Panc1 (cell line): Measurements from ENCODE around the gene ZCCHC7. TPM values are rescaled to one million over a fixed set of nuclear protein-coding genes. Genes with fewer than 3 reads are reported as not detected.

Experiments used
- ATAC-seq: fragments of 200-7000 bp; cut with Tn5 transposase; 2 replicates; pipeline ENCODE4 v1.9.1; 2020; ENCODE audit warnings: mild to moderate bottlenecking, moderate library complexity
- BruUV-seq: library from RNA; stranded (reverse); fragments of 400-500 nt; replicated peaks from 2 replicates; lab custom pipeline; 2021; lab: Mats Ljungman, UMichigan
- CTCF ChIA-PET: fragments of 300-600 bp; sonication (Branson Sonifier 250); formaldehyde crosslinking; loops from one replicate; lab custom pipeline; 2022; ENCODE audit warnings: antibody characterized with exemption; lab: Charles Lee
- POLR2A ChIA-PET: fragments of 300-600 bp; sonication (Branson Sonifier 250); formaldehyde crosslinking; loops from one replicate; lab custom pipeline; 2022; ENCODE audit warnings: antibody characterized with exemption; lab: Charles Lee
- DNase-seq: peaks from one replicate; pipeline ENCODE4 v3.0.0-alpha.2; 2010; ENCODE audit warnings: low read depth, low spot score
- H3K27ac ChIP-seq: 2 replicates; pipeline ENCODE4 v1.5.1; 2011; ENCODE audit warnings: mild to moderate bottlenecking, low read length, inconsistent platforms
- H3K27me3 ChIP-seq: fragments of 200-500 bp; sonication (Bioruptor generic); 2 replicates; pipeline ENCODE4 v1.6.0; 2014; ENCODE audit warnings: low read length, inconsistent platforms; ENCODE audit not compliant: control insufficient read depth, insufficient read depth
- H3K36me3 ChIP-seq: fragments of 200-500 bp; sonication (Bioruptor generic); 2 replicates; pipeline ENCODE4 v1.5.1; 2014; ENCODE audit warnings: inconsistent platforms, mild to moderate bottlenecking, low read length, moderate library complexity; ENCODE audit not compliant: control insufficient read depth, insufficient read depth
- H3K4me1 ChIP-seq: 2 replicates; pipeline ENCODE4 v1.5.1; 2011; ENCODE audit warnings: inconsistent platforms, mild to moderate bottlenecking, low read length, moderate library complexity; ENCODE audit not compliant: control insufficient read depth, insufficient read depth
- H3K4me3 ChIP-seq, 2 experiments: 2 replicates each; pipeline ENCODE4 v1.5.1; 2011 to 2012; ENCODE audit warnings: low read depth in 2 of 2, low read length in 2 of 2, mild to moderate bottlenecking in 2 of 2, inconsistent platforms in 1 of 2, moderate library complexity in 1 of 2
- H3K9me3 ChIP-seq: fragments of 200-500 bp; sonication (Bioruptor generic); 2 replicates; pipeline ENCODE4 v1.5.1; 2014; ENCODE audit warnings: low read depth, mild to moderate bottlenecking, inconsistent platforms, low read length, moderate library complexity; ENCODE audit not compliant: control insufficient read depth, insufficient read depth
- CTCF ChIP-seq: fragments of 450-650 bp; IDR thresholded peaks from 2 replicates; pipeline ENCODE4 v1.5.1; 2017; ENCODE audit warnings: mild to moderate bottlenecking
- POLR2AphosphoS5 ChIP-seq: IDR thresholded peaks from 2 replicates; pipeline ENCODE4 v1.6.1; 2012; ENCODE audit warnings: mild to moderate bottlenecking, low read depth, low read length, moderate library complexity
- REST ChIP-seq, 2 experiments: IDR thresholded peaks; 2 replicates each; pipeline ENCODE4 v1.6.1; 2011 to 2012; ENCODE audit warnings: low read depth in 2 of 2, control low read depth in 1 of 2, low read length in 1 of 2, mild to moderate bottlenecking in 1 of 2, moderate library complexity in 1 of 2; ENCODE audit not compliant: insufficient read depth in 1 of 2
- SIN3A ChIP-seq: IDR thresholded peaks from 2 replicates; pipeline ENCODE4 v1.6.1; 2012; ENCODE audit warnings: low read depth, mild to moderate bottlenecking, low read length, moderate library complexity, borderline replicate concordance; ENCODE audit not compliant: insufficient read depth
- TCF7L2 ChIP-seq: IDR thresholded peaks from 2 replicates; pipeline ENCODE4 v1.6.1; 2011; ENCODE audit warnings: mild to moderate bottlenecking, low read depth, low read length, inconsistent platforms
- in situ Hi-C: cut with HindIII; loops from 2 replicates; pipeline ENCODE4 v1.10.0; 2016; ENCODE audit warnings: low sequenced_read_pairs, low pct_unique_long_range_greater_than_20kb
- intact Hi-C: fragments of 100-400 bp; cut with micrococcal nuclease; formaldehyde crosslinking; loops from one replicate; pipeline ENCODE4 v1.10.0; 2022; ENCODE audit not compliant: unreplicated experiment
- total RNA-seq: library from RNA; stranded (reverse); gene quantifications from one replicate; pipeline ENCODE4 v1.2.1, GENCODE V29; 2021; ENCODE audit not compliant: unreplicated experiment

ZCCHC7 gene
- total RNA-seq, 1 experiment from 2014 or later, result 43.7 TPM

- CTCF ChIA-PET, result no interaction called here
- POLR2A ChIA-PET, result interaction anchor here (0.5 kb wide), 1 partner anchor 450 kb away, joined by 4 read pairs; no protein-coding TSS in a partner anchor
- ATAC-seq (no peak), DNase-seq (no peak)
- TF ChIP-seq CTCF (no peak), REST (IDR thresholded peaks at IDR 0.05; ENCODE audit: insufficient read depth in 1 of 2, low read depth in 2 of 2, low read length in 1 of 2) (no peak), TCF7L2 (no peak), POLR2AphosphoS5 (no peak)
- no peak overlapping the region for H3K27ac ChIP-seq
- H3K36me3 ChIP-seq, result no peaks in the 10 kb centered on the region
- BruUV-seq, result no TSS peak
- H3K9me3 ChIP-seq, result no peaks in the 10 kb centered on the region
- intact Hi-C loops, result no loop called here
- H3K4me1 ChIP-seq, result no peaks in the 10 kb centered on the region
- in situ Hi-C loops, result no loop called here
- H3K27me3 ChIP-seq, result no peaks in the 10 kb centered on the region
- no peak overlapping the region for H3K4me3 ChIP-seq
These were observed 219.5 kb downstream of the ZCCHC7 start for GRCh38 chr9:37339923-37340322.

GRCh38 chr9:37340961-37341360 is 220.6 kb downstream of the ZCCHC7 start:
- no peaks in the 10 kb centered on the region for H3K9me3 ChIP-seq
- in situ Hi-C loops, result no loop called here
- no TSS peak for BruUV-seq
- POLR2A ChIA-PET, result no interaction called here
- H3K27me3 ChIP-seq, result no peaks in the 10 kb centered on the region
- H3K4me1 ChIP-seq, result no peaks in the 10 kb centered on the region
- no peak for TF ChIP-seq TCF7L2
- TF ChIP-seq REST (IDR thresholded peaks at IDR 0.05; ENCODE audit: insufficient read depth in 1 of 2, low read depth in 2 of 2, low read length in 1 of 2), result no peak
- TF ChIP-seq SIN3A, result no peak
- no peak for TF ChIP-seq POLR2AphosphoS5
- no peak for TF ChIP-seq CTCF
- CTCF ChIA-PET, result interaction anchor here (0.7 kb wide), 1 partner anchor 25 kb away, joined by 7 read pairs; no protein-coding TSS in a partner anchor
- no peak for ATAC-seq
- H3K27ac ChIP-seq, result no peak overlapping the region
- DNase-seq, result no peak
- intact Hi-C loops, result no loop called here
- H3K4me3 ChIP-seq, result no peak overlapping the region
- no peaks in the 10 kb centered on the region for H3K36me3 ChIP-seq
